ENCODE data around the gene CHRNE.
A peak's percentile ranks its signal among the peaks of the same experiment; 100 is the strongest.

CHRNE gene

DNA sequence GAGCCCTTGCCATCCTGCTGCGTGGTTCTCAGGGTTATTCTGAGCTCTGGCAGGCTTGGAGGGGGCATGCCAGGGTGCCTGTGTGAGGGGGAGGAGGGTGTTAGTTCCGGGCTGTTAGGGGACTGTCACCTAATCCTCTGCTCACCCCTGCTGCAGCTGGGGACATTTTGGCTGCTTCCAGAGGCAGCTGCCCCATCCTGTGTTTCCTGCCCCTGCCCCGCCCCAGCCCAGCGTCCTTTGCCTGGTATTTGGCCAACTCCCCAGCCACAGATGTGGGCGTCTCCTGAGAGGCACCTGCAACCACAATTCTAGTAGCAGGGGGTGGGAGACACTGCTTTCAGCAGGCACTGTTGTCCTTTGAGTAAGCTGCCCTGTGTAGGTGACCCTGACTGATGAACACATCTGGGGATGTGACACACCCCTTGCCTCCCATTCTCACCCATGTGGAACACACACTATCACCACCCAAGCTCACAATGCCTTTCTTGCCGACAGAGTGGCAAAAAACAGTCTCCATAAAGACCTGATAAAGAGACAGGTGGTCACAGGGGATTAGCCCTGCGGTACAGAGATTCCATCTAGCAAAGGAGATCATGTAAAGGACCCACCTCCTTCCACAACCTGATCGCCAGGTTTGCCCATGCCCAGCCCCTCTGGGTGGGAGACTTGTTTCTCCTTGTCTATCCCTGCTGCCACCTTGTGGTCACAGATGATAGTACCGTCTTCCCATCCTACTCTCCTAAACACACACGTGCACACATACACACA lies at the start of gene CHRNE:
CHRNE (minus strand) TSS at position 48 of the 768 bp plus-strand sequence; CDS start at position 13, 35 bp downstream.
- DNase-seq, result peak; percentile 88

DNA sequence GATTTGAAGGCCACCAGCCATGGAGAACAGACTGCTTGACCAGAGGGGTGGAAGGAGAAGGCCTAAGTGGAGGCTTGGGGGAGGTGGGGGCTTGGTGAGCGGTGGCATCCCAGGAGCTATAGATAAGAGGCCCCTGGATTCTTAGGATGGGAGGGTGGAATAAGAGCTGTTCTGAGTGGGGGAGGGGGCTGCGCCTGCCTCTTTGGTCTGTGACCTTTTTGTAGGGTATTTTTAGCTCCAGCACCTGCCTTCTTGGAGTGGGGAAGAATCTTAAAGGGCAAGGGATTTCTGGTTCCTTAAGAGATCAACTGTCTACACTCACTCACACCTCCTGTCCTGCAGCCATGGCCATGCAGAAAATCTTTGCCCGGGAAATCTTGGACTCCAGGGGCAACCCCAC lies 48.6 kb upstream of the CHRNE start:
- no peak for DNase-seq

DNA sequence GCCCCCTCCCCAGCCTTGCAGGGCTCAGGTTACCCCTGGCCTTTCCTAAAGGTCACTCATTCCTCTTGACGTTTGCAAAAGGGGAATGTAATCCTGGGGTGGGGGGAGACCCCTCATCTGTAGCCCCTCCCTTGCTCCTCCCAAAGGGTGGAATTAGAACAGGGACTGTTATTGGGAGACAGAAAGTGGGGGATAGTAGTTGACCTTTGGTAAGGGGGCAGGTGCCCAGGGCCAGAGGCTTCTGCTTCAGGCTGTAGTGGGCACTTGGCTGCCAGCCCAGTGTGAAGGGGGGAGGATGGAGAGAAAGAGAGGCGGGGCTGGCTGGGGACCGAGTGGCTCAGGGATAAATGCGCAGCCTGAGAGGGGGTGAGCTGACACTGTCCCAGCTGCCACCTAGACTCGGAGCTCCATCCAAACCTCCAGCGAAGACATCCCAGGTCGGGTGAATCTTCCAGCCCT lies 47.9 kb upstream of the CHRNE start, which contains the start of gene ENO3:
ENO3 (plus strand) TSS at position 374 of the 459 bp plus-strand sequence. CDS start 711 bp downstream, outside the sequence.
- DNase-seq, result no peak

DNA sequence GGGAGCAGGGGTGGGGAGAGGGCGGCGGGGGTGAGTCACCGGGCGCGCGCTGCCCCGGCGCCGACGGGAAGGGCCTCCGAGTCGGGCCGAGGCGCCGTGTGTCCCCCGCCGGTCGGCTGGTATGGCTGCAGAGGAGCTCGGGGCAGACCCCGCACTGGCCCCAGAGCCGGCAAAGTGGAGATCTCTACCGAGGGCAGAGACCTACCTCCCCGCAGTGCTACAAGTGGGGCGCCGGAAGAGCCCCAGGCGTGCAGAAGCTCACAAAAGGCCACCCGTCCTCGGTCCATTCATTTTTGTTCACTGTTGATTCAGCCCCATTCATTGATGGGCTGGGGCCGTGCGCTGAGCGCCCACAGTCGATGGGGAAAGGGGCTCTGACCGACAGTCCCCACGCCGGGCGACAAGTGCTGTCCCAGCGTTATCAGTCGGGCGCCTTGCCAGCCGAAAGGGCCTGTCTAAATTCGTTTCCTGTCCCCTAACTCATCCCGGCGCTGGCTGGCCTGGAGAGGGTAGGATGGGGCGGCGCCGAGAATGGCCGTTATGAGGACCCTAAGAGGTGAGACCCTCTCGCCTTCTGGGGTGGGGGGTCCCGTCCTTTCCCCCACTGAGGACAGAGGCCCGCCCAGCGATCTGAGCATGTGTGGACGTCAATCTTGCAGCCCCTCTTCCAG lies 47.3 kb upstream of the CHRNE start:
- DNase-seq, result peak; percentile 60

DNA sequence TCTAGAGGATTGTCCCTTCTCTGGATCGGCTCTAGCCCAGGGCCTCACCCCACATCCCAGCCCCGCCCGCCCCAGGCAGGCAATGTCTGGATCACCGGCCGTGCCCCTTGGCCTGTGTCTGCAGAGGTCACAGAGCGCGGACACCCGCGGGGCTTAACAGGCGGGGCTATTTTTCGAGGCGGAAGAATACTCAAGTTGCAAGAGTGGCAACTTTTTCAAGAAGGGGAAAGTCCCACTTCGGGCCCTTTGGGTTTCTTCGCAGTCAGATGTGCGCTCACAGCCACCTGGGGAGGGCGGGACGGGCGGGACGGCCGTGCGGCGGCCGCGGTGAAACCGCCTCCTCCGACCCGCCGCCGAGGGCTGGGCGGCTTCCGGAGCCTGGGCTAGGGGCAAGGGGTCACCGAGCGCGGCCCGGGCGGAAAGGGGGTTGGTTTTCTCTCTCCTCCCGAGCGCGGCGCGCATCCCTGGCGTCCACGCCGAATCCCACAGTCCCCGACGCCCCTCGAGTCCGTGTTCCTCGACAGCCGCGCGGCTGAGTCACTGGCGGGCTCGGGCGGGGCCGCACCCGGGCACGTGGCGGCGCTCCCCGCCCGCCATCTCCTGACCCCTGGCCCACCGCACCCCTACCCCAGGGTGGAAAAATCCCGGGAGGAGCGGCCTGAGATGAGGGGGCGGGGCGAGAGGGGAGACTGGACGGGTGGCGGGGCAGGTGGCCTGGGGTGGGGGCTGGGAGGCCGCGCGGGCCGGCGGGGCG lies 46.6 kb upstream of the CHRNE start:
- peak; percentile 82 for DNase-seq

DNA sequence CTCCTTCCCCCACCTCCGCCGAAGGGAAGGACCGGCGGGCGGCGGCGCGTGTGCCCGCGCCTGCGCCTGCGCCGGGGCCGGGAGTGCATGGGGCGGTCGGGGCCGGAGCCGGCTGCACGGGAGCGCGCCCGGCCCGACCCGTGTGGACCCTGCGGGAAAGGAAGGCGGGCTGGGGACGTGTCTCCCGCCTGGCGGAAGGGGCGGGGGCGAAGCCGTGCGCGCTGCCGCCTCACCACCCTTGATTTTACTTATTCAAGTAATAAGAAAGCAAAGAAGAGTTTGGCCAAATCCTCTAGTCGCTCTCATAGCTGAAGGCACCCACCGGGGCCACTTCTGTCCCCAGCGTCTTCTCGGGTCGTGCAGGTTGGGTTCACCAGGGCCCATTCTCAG lies 46.0 kb upstream of the CHRNE start:
- DNase-seq, result peak; percentile 85

DNA sequence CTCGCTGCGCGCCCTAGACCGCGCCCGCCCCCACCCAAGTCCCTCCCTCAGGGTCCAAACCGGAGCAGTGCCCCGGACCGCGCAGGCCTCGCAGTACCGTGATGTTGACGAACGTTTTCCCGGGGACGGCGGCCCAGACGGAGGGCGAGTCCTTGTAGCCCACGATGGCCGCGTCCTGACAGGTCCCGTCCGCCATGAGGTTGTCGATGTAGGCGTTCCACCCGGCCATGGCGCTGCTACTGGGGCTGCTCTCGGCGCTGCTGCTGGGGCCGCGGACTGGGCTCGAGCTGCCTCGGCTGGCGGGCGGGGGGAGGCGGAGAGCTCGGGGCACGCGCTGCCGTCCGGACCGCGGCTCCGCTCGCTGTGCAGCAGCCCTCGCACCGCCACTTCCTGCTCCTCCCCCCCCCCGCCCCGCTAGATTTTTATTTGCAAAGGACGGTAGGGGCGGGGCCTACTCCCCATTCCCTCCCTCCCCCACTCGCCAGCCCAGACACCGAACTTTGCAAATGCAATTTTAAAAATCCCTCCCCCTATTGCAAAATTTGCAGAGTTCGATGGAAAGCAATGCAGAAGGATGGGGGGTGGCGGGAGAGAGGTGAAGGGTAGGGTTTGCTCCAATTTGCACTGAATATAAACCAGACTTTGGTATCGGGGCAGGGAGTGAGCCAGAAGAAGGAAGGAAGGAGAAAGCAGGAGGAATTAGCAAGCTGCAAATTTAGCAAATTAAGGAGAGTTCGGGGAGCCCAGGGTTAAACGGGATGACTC lies 45.5 kb upstream of the CHRNE start, which contains the start of gene PFN1:
PFN1 (minus strand) TSS at position 365 of the 765 bp plus-strand sequence; CDS start at position 229, 136 bp downstream.
- DNase-seq, result peak; percentile 95

DNA sequence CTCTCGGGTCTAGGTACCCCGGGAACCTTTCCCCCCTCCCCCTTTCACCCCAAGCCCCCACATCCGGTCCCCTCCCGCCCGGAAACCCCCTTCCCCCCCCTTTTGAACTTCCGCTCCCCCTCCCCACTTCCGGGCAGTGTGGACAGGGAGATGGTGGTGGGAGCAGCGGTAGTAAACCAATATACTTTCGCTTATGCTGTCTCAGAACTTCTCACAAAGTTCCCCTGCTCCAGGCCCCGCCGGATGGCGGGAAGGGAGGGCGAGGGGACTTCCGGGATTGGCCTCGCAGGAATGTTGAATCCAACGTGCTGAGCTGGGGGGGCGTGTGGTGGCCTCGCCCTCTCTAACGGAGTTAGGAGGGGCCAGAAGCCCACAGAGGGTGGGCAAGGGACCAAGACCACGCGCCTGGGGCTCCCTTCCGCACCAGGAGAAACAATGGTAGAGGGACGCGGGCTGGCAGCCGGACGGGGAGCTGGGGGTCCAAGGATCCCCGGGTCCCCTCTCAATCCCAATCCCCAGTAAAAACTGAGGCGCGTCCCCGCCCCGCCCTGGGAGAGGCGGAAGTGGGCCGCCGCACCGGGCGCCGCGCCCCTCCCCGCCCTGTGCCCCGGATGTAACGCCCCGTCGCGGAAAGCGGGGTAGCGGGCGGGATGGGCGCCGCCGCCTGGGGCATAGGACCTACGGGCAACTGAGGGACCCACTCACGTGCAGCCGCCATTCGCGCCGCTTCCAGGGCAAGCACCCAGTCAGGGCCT lies 44.7 kb upstream of the CHRNE start:
- peak; percentile 79 for DNase-seq

DNA sequence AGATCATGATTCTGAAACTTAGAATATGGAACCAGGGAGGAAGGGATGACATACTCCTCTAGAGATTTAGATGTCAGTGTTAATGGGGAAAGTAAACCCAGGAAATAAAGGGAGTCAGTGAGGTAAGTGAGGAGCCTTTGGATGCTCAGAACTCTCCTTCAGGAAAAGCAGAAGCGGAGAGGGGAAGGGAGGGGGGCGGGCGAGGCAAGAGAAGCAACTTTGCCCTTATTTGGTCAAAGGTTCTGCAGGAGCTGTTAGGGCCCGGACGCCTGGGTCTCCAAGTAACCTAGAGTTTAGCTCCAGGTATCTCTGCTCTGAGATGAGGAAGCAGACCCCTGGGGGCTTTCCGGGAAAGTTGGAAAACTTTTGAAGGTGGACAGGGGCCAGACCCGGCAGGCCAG lies 44.1 kb upstream of the CHRNE start:
- no peak for DNase-seq

DNA sequence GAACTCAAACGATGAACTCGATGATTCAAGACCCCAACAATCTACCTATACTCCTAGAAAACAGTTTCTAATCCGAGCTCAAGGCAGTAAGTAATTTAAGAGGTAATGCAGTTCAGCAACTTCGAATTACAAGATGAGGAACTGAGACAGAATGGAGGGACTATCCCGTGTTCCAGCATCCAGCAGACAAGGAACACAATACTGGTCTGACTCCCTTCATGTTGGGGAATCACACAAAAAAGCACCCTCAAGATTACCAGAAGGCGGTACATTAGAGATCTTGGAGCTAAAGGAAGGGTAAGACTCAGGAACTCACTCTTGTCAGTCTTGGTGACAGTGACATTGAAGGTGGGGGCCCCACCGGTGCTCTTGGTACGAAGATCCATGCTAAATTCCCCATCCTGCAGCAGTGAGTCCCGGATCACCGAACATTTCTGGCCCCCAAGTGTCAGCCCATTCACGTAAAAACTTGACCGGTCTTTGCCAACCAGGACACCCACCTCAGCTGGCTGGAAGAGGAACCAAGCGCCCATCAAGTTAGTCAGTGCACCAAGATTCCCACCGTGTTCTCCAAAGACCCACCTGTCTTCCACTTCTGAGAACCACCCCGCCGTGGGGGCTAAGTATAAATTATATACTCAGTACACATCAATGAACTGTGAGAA lies 43.5 kb upstream of the CHRNE start:
- no peak for DNase-seq

DNA sequence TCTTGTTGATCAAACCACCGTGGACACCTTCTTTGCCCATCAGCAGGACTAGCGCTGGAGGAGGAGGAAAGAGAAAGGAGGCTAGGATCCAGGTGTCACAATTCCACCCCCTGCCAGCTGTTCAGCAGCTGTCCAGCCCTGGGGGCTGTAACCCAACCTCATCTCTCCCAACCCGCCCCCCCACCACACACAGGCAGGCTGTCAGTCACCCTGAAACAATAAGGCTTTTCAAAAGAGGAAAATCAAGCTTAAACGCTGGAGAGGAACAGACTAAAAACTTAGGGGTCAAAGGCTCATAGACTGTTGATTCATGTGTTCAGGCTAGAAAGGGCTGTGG lies 43.0 kb upstream of the CHRNE start:
- no peak for DNase-seq

DNA sequence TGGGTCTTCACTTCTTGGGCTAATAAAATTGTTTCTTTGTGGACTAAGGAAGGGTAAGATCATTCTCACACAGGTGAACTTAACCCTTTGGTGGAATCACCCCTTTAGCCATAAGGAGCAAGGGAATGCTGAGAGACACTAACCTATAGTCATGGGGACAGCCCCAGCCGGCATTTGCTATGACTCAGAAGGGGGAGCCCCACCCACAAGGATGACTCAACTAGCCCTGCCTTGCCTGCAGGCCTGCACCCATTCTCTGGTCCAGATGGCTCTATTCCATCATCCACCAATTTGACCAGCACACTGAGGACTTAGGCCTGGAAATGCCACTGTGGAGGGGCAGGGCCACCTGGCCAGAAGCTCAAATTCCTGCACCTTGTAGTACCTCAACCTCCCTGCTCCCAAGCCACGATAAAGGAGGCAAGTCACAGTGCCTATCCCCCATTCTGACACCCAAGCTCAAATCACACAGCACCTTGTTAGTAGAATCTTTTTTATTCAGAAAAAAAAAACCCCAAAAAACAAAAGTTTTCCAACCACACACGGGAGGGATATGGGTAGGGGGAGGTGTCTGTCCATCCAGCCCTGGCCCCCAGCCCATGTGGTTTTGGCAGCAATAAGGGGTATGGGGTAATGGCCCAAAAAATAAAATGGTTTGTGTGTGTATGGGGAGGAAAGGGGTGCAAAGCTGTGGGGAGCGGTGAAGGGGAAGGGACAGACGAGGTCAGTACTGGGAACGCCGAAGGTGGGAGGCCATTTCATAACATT lies 42.5 kb upstream of the CHRNE start:
- DNase-seq, result peak; percentile 91

DNA sequence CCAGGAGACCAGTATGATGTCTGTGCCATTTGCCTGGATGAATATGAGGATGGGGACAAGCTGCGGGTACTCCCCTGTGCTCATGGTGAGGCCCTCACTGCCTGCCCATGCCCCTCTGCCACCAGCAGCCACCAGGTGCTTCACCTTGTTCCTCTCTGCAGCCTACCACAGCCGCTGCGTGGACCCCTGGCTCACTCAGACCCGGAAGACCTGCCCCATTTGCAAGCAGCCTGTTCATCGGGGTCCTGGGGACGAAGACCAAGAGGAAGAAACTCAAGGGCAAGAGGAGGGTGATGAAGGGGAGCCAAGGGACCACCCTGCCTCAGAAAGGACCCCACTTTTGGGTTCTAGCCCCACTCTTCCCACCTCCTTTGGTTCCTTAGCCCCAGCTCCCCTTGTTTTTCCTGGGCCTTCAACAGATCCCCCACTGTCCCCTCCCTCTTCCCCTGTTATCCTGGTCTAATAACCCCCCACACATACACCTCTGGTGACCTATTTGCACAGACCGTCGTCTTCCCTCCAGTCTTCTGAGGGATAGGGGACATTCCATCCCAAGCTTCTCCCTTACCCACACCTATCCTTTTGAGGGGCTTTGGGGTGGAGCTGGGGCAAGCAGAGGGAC lies 41.8 kb upstream of the CHRNE start:
- peak; percentile 59 for DNase-seq

DNA sequence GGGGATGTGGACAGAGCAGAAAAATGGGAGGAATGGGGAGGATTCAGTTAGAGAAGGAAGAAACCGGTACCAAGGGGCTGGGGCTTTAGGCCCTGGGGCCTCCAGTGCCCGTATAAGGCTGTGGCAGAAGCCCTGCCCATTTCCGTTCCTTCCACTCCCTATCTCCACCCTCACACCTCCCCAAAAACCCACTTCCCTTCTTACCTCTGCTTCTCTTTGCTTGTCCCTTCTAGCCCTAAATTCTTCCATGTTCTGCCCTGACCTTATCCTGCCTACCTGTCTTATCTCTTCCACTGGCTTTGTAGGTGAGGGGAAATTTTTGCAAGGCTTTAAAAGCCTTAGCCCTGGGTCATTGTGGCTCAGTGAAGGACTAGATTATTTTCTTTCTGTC lies 41.3 kb upstream of the CHRNE start:
- peak; percentile 72 for DNase-seq

DNA sequence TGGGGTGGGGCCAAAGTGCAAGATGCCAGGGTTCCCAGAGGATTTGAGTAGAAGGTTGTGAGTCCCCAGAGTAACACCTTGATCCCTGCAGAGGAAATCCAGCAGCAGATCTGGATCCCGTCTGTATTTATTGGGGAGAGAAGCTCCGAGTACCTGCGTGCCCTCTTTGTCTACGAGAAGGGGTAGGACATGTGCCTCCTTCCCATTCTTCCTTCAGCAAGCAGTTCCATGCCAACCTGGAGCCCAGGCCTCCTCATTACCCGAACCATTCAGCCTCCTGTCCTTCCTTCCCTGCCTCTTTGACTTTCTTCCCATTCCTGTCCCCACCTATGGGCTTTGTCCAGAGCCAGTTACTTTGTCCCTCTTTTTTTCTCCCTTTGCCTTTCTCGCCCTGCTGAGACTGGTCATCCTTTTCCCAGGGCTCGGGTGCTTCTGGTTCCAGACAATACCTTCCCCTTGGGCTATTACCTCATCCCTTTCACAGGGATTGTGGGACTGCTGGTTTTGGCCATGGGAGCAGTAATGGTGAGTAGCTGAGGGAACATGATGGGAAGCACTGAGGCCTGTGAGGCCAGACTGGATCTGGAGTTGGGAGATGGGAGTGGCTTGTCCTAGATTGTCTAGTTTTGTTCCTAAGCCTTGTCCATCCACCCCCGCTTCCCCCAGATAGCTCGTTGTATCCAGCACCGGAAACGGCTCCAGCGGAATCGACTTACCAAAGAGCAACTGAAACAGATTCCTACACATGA lies 40.0 kb upstream of the CHRNE start:
- no peak for DNase-seq

DNA sequence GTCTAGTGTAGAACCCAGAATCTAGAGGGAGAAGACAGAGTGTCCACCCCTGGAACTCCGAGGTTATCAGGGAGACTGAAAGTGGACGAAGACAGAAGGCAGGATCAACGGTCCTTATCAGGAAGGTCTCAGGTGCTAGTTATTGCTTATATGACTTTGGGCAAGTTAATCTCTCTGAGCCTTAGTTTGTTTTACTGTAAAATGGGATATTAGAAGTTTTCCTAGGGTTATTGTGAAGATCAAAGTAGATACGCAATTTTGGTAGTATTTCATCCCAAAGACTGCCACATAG lies 38.4 kb upstream of the CHRNE start:
- DNase-seq, result no peak

DNA sequence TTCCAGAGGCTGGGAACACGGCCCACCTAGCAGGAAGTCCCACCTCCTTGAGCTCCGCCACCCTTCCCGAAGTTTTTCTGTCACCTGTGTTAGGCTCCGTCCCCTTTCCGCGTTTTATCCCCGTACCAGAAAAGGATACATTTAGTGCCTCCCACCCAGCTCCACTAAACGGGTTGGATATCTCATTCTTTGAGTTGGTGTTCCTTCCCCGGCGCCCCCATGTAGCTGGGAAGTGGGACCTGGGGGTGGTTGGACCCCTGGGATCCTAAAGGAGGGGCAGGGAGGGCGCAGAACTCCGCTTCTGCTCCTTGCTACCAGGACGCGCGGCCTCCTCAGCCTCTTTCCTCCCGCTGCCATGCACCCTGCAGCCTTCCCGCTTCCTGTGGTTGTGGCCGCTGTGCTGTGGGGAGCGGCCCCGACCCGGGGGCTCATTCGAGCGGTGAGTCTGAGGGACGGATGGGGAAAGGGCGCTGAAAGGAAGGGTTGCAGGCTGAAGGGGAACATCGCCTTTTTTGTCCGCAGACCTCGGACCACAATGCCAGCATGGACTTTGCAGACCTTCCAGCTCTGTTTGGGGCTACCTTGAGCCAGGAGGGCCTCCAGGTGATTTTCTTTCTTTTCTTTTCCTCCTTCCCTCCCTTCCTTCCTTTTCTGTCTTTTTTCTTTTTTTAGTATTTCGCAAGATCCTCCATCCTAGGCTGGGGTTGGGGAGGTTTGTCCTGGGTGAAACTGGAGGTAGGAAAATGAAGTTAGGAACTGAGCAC lies 37.8 kb upstream of the CHRNE start:
- peak; percentile 64 for DNase-seq

DNA sequence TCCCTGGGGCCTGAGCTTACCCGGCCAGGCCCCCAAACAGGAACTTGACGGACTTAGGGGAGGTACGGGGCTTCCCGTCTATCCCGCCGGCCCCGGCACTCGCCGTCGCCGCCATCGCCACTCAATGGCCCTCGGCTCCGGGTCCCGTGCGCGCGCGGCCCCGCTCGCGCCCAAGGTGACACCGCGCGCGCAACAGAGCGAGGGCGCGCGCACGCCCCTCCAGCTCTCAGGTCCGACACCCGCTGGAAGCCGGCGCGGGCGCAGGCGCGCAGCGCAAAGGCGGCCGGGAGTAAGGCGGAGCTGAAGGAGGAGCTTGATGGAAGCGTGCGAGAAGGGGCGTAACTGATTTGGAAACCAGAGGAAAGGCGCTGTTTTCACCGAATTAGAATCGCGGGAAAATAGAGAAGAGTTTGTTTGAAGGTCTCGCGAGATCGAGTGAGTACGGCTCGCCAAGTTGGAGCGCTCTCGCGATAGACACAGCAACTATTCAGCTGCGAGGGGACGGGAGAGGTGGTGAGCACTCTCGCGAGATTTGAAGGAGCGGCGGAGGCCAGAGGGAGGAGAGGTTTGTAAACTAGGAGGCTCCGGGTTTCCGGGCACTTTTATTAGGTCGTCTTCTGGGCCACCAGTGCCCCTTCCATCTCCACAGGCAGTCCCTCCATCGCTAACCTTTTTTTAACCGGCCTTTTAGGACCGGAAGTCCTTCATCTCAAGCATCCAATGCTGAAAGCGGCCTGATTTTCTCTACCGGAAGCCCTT lies 37.1 kb upstream of the CHRNE start, which contains the start of the genes RNF167 and SLC25A11:
RNF167 (plus strand) TSS at position 473 of the 759 bp plus-strand sequence. CDS start 642 bp downstream, outside the sequence.
SLC25A11 (minus strand) TSS at position 251 of the 759 bp plus-strand sequence; CDS start at position 115, 136 bp downstream.
- peak; percentile 97 for DNase-seq
